K562 (cell line): ENCODE measurements around the gene TMEM127. TPM values are rescaled to one million over a fixed set of nuclear protein-coding genes. Genes with fewer than 3 reads are reported as not detected.
A peak's percentile ranks its signal among the peaks of the same experiment; 100 is the strongest.

Experiments
- AFF4 ChIP-seq: sonication (generic); formaldehyde crosslinking; IDR thresholded peaks from 2 replicates; pipeline ENCODE4 v1.8.0; 2023; ENCODE audit warnings: mild to moderate bottlenecking, missing genetic modification reagents
- ASH1L ChIP-seq: fragments of 450-650 bp; IDR thresholded peaks from 2 replicates; pipeline ENCODE4 v1.6.1; 2018; ENCODE audit warnings: borderline replicate concordance, mild to moderate bottlenecking, low read depth; ENCODE audit not compliant: partially characterized antibody
- CAMTA2 ChIP-seq: fragments of 250-450 bp; sonication (Bioruptor Pico); conservative IDR thresholded peaks from 2 replicates; pipeline ENCODE4 v1.5.1; 2022
- CBFA2T2 ChIP-seq: fragments of 450-650 bp; conservative IDR thresholded peaks from 2 replicates; pipeline ENCODE4 v1.6.1; 2017; ENCODE audit warnings: mild to moderate bottlenecking
- CHCHD3 ChIP-seq: fragments of 250-450 bp; sonication (Bioruptor Pico); IDR thresholded peaks from 2 replicates; pipeline ENCODE4 v2.1.2; 2022; ENCODE audit warnings: mild to moderate bottlenecking
- MAX ChIP-seq: sonication (generic); formaldehyde crosslinking; IDR thresholded peaks from 2 replicates; pipeline ENCODE4 v1.9.0; 2022; ENCODE audit warnings: mild to moderate bottlenecking, missing genetic modification reagents
- NELFE ChIP-seq: IDR thresholded peaks from 2 replicates; pipeline ENCODE4 v1.6.1; 2011; ENCODE audit warnings: mild to moderate bottlenecking; ENCODE audit not compliant: insufficient read depth, insufficient read length
- NONO ChIP-seq, 2 experiments: fragments of 200-400 bp in 1 of 2; fragments of 450-650 bp in 1 of 2; formaldehyde crosslinking in 1 of 2; IDR thresholded peaks; 2 replicates each; pipeline ENCODE4 v1.6.1; 2017; ENCODE audit warnings: low read depth in 2 of 2, mild to moderate bottlenecking in 2 of 2, moderate library complexity in 2 of 2, low read length in 1 of 2
- PPARD ChIP-seq: fragments of 250-450 bp; sonication (Bioruptor Pico); IDR thresholded peaks from 2 replicates; pipeline ENCODE4 v1.8.0; 2022; ENCODE audit warnings: inconsistent platforms, mild to moderate bottlenecking, moderate library complexity
- RFX5 ChIP-seq: IDR thresholded peaks from 2 replicates; pipeline ENCODE4 v1.6.1; 2011; ENCODE audit warnings: low read depth, mild to moderate bottlenecking, improper control_type of control experiment, low read length
- SAFB ChIP-seq: fragments of 200-400 bp; formaldehyde crosslinking; IDR thresholded peaks from 2 replicates; pipeline ENCODE4 v1.6.1; 2017; ENCODE audit warnings: low read depth, low read length, borderline replicate concordance
- SOX6 ChIP-seq: fragments of 450-650 bp; IDR thresholded peaks from 2 replicates; pipeline ENCODE4 v1.6.1; 2014; ENCODE audit warnings: mild to moderate bottlenecking
- SRSF7 ChIP-seq: fragments of 200-400 bp; formaldehyde crosslinking; optimal IDR thresholded peaks from 2 replicates; pipeline ENCODE3; 2017; ENCODE audit warnings: mild to moderate bottlenecking, low read depth, low read length
- ZFP36 ChIP-seq: fragments of 150-350 bp; IDR thresholded peaks from 2 replicates; pipeline ENCODE4 v1.6.1; 2018; ENCODE audit warnings: low read length, low read depth; ENCODE audit not compliant: partially characterized antibody
- ZNF695 ChIP-seq: fragments of 450-650 bp; formaldehyde crosslinking; IDR thresholded peaks from 2 replicates; pipeline ENCODE4 v1.4.0; 2020; ENCODE audit warnings: mild to moderate bottlenecking, moderate library complexity
- polyA plus RNA-seq, 8 experiments: library from polyadenylated mRNA; depleted of rRNA in 4 of 8; stranded (reverse) in 5 of 8; unstranded in 3 of 8; fragments of >200 nt; fragmentation: Nextera tagmentation in 2 of 8; fragmentation: Illumina TruSeq in 1 of 8; extraction: Ambion mirVana in 2 of 8; extraction: Trizol in 1 of 8; gene quantifications; 2 replicates each; pipeline versions ENCODE4 v1.2.1 to v1.2.3, GENCODE V29; 2011 to 2014; ENCODE audit warnings: inconsistent platforms in 1 of 8, missing spikeins in 1 of 8
- total RNA-seq, 7 experiments: library from RNA; depleted of rRNA in 6 of 7; stranded (reverse); fragments of >200 nt in 6 of 7; fragmentation: Illumina TruSeq in 2 of 7; extraction: Trizol in 2 of 7; gene quantifications; 2 replicates each; pipeline versions ENCODE4 v1.2.1 to v1.2.3, GENCODE V29; 2011 to 2021; ENCODE audit warnings: low replicate concordance in 1 of 7
- TF ChIP-seq, protein P1 (sequence below): fragments of 450-650 bp; IDR thresholded peaks from one replicate; pipeline ENCODE4 v1.6.1; 2018; ENCODE audit warnings: mild to moderate bottlenecking, moderate library complexity; ENCODE audit not compliant: partially characterized antibody
- TF ChIP-seq, protein P2 (sequence below): fragments of 250-450 bp; sonication (Bioruptor Pico); IDR thresholded peaks from 2 replicates; pipeline ENCODE4 v1.5.0; 2022; ENCODE audit warnings: mild to moderate bottlenecking
- TF ChIP-seq, protein P3 (sequence below): IDR thresholded peaks from 2 replicates; pipeline ENCODE4 v1.6.1; 2014; ENCODE audit warnings: antibody characterized with exemption
- TF ChIP-seq, protein P4 (sequence below): sonication (generic); formaldehyde crosslinking; IDR thresholded peaks from 2 replicates; pipeline ENCODE4 v1.8.0; 2022; ENCODE audit warnings: mild to moderate bottlenecking, missing genetic modification reagents

Gene TMEM127
- total and polyA plus RNA-seq, 9 of the 15 experiments (the other 6 are each of a cell fraction or from before 2014, with no cell fraction given): 1.7 to 20.0 (median 9.9) TPM

- no peak for TF ChIP-seq PPARD (CRISPR knock-in tag)
- TF ChIP-seq MAX (CRISPR knock-in tag): no peak
- no peak for TF ChIP-seq ZFP36
- no peak for TF ChIP-seq CBFA2T2
- no peak for TF ChIP-seq RFX5
- TF ChIP-seq ZNF695 (CRISPR knock-in tag): no peak
- TF ChIP-seq, protein P1, sequence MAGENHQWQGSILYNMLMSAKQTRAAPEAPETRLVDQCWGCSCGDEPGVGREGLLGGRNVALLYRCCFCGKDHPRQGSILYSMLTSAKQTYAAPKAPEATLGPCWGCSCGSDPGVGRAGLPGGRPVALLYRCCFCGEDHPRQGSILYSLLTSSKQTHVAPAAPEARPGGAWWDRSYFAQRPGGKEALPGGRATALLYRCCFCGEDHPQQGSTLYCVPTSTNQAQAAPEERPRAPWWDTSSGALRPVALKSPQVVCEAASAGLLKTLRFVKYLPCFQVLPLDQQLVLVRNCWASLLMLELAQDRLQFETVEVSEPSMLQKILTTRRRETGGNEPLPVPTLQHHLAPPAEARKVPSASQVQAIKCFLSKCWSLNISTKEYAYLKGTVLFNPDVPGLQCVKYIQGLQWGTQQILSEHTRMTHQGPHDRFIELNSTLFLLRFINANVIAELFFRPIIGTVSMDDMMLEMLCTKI: no peak
- peak; percentile 64; the same call in 1 of the 2 replicates for TF ChIP-seq SOX6
- no peak for TF ChIP-seq SAFB
- no peak for TF ChIP-seq AFF4
- TF ChIP-seq CHCHD3 (CRISPR knock-in tag): no peak
- TF ChIP-seq, protein P2, sequence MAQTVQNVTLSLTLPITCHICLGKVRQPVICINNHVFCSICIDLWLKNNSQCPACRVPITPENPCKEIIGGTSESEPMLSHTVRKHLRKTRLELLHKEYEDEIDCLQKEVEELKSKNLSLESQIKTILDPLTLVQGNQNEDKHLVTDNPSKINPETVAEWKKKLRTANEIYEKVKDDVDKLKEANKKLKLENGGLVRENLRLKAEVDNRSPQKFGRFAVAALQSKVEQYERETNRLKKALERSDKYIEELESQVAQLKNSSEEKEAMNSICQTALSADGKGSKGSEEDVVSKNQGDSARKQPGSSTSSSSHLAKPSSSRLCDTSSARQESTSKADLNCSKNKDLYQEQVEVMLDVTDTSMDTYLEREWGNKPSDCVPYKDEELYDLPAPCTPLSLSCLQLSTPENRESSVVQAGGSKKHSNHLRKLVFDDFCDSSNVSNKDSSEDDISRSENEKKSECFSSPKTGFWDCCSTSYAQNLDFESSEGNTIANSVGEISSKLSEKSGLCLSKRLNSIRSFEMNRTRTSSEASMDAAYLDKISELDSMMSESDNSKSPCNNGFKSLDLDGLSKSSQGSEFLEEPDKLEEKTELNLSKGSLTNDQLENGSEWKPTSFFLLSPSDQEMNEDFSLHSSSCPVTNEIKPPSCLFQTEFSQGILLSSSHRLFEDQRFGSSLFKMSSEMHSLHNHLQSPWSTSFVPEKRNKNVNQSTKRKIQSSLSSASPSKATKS (CRISPR knock-in tag): no peak
- no peak for TF ChIP-seq CAMTA2 (CRISPR knock-in tag)
- no peak for TF ChIP-seq ASH1L
- no peak for TF ChIP-seq NONO (IDR thresholded peaks at IDR 0.05; ENCODE audit: low read depth in 2 of 2, low read length in 1 of 2)
- TF ChIP-seq SRSF7: no peak
- TF ChIP-seq, protein P3, sequence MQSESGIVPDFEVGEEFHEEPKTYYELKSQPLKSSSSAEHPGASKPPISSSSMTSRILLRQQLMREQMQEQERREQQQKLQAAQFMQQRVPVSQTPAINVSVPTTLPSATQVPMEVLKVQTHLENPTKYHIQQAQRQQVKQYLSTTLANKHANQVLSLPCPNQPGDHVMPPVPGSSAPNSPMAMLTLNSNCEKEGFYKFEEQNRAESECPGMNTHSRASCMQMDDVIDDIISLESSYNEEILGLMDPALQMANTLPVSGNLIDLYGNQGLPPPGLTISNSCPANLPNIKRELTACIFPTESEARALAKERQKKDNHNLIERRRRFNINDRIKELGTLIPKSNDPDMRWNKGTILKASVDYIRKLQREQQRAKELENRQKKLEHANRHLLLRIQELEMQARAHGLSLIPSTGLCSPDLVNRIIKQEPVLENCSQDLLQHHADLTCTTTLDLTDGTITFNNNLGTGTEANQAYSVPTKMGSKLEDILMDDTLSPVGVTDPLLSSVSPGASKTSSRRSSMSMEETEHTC: no peak
- TF ChIP-seq NELFE: no peak
- TF ChIP-seq, protein P4, sequence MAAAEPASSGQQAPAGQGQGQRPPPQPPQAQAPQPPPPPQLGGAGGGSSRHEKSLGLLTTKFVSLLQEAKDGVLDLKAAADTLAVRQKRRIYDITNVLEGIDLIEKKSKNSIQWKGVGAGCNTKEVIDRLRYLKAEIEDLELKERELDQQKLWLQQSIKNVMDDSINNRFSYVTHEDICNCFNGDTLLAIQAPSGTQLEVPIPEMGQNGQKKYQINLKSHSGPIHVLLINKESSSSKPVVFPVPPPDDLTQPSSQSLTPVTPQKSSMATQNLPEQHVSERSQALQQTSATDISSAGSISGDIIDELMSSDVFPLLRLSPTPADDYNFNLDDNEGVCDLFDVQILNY (CRISPR knock-in tag): no peak
Measured at GRCh38 chr2:96225016-96225533, 40.7 kb downstream of the TMEM127 start (continued).
